PC-3 (cell line): Measurements from ENCODE around the gene SEMA5A. TPM values are rescaled to one million over a fixed set of nuclear protein-coding genes. Genes with fewer than 3 reads are reported as not detected.

Experiments
- ATAC-seq: fragments of 200-7000 bp; cut with Tn5 transposase; 2 replicates; pipeline ENCODE4 v1.9.1; 2020; ENCODE audit warnings: mild to moderate bottlenecking, moderate library complexity
- BruUV-seq: library from RNA; stranded (reverse); fragments of 400-500 nt; replicated peaks from 2 replicates; lab custom pipeline; 2021; lab: Mats Ljungman, UMichigan
- CTCF ChIA-PET: fragments of 300-600 bp; sonication (Branson Sonifier 250); formaldehyde crosslinking; loops from one replicate; lab custom pipeline; 2022; ENCODE audit warnings: antibody characterized with exemption; lab: Charles Lee
- POLR2A ChIA-PET: fragments of 300-600 bp; sonication (Branson Sonifier 250); formaldehyde crosslinking; loops from one replicate; lab custom pipeline; 2022; ENCODE audit warnings: antibody characterized with exemption; ENCODE audit not compliant: unreplicated experiment; lab: Charles Lee
- DNase-seq: peaks from one replicate; pipeline ENCODE4 v3.0.0-alpha.2; 2015
- H2AFZ ChIP-seq: fragments of 300-600 bp; sonication (generic); 2 replicates; pipeline ENCODE4 v1.6.0; 2016; ENCODE audit warnings: antibody characterized with exemption, low read length
- H3F3A ChIP-seq: fragments of 300-600 bp; sonication (generic); one replicate; pipeline ENCODE4 v1.6.0; 2017; ENCODE audit warnings: antibody characterized with exemption, low read length, control low read depth, mild to moderate bottlenecking; ENCODE audit not compliant: unreplicated experiment
- H3K27ac ChIP-seq: fragments of 300-600 bp; sonication (generic); 2 replicates; pipeline ENCODE4 v1.5.1; 2016; ENCODE audit warnings: mild to moderate bottlenecking, low read length
- H3K27me3 ChIP-seq: fragments of 300-600 bp; sonication (generic); 2 replicates; pipeline ENCODE4 v1.6.1; 2016; ENCODE audit warnings: low read length, mixed read lengths
- H3K36me3 ChIP-seq: fragments of 300-600 bp; sonication (generic); 2 replicates; pipeline ENCODE4 v1.6.1; 2016; ENCODE audit warnings: low read depth, mixed run types, low read length, mixed read lengths
- H3K4me1 ChIP-seq: fragments of 300-600 bp; sonication (generic); 2 replicates; pipeline ENCODE4 v1.5.1; 2016; ENCODE audit warnings: low read length; ENCODE audit not compliant: insufficient read depth
- H3K4me2 ChIP-seq: fragments of 300-600 bp; sonication (generic); 2 replicates; pipeline ENCODE4 v1.6.0; 2016; ENCODE audit warnings: low read length
- H3K4me3 ChIP-seq: fragments of 300-600 bp; sonication (generic); 2 replicates; pipeline ENCODE4 v1.5.1; 2016; ENCODE audit warnings: mild to moderate bottlenecking, low read length, mixed read lengths
- H3K79me2 ChIP-seq: fragments of 300-600 bp; sonication (generic); 2 replicates; pipeline ENCODE4 v1.6.1; 2017; ENCODE audit warnings: low read length, mixed read lengths
- H3K9ac ChIP-seq: fragments of 300-600 bp; sonication (generic); 2 replicates; pipeline ENCODE4 v1.6.0; 2016; ENCODE audit warnings: mild to moderate bottlenecking, low read length
- H3K9me2 ChIP-seq: fragments of 300-600 bp; sonication (generic); replicated peaks from 2 replicates; pipeline ENCODE4 v1.6.1; 2016; ENCODE audit warnings: mixed run types, low read length, mixed read lengths
- H3K9me3 ChIP-seq: fragments of 300-600 bp; sonication (generic); 2 replicates; pipeline ENCODE4 v1.6.1; 2016; ENCODE audit warnings: low read length, mixed read lengths
- H4K20me1 ChIP-seq: fragments of 300-600 bp; sonication (generic); 2 replicates; pipeline ENCODE4 v1.6.1; 2016; ENCODE audit warnings: low read length, mixed read lengths
- CTCF ChIP-seq: fragments of 300-600 bp; sonication (generic); conservative IDR thresholded peaks from 2 replicates; pipeline ENCODE4 v1.5.1; 2017; ENCODE audit warnings: antibody characterized with exemption, low read depth, mild to moderate bottlenecking, low read length
- EZH2 ChIP-seq: fragments of 300-600 bp; sonication (generic); IDR thresholded peaks from one replicate; pipeline ENCODE4 v1.6.1; 2017; ENCODE audit warnings: antibody characterized with exemption, mild to moderate bottlenecking, low read length; ENCODE audit not compliant: unreplicated experiment
- EZH2phosphoT487 ChIP-seq: fragments of 300-600 bp; sonication (generic); IDR thresholded peaks from 2 replicates; pipeline ENCODE4 v1.6.1; 2018; ENCODE audit warnings: mild to moderate bottlenecking, antibody characterized with exemption, low read length, borderline replicate concordance
- intact Hi-C: fragments of 100-400 bp; cut with micrococcal nuclease; formaldehyde crosslinking; loops from 2 replicates; pipeline ENCODE4 v1.9.0; 2023
- total RNA-seq: library from RNA; depleted of rRNA; stranded (reverse); fragments of >200 nt; gene quantifications from 2 replicates; pipeline ENCODE4 v1.2.3, GENCODE V29; 2014

SEMA5A gene
- total RNA-seq, 1 experiment from 2014 or later, result 4.4 TPM

- Histone ChIP-seq H3F3A (no peaks in the 10 kb centered on the region), H3K4me1 (no peaks in the 10 kb centered on the region), H3K27ac (no peak overlapping the region), H3K27me3 (no peaks in the 10 kb centered on the region), H3K9me3 (no peaks in the 10 kb centered on the region), H2AFZ (no peak overlapping the region), H3K79me2 (no peaks in the 10 kb centered on the region), H4K20me1 (no peaks in the 10 kb centered on the region), H3K9ac (no peak overlapping the region), H3K4me3 (no peak overlapping the region), H3K4me2 (no peak overlapping the region), H3K36me3 (no peaks in the 10 kb centered on the region), H3K9me2 (no peaks in the 10 kb centered on the region)
- intact Hi-C loops, result loop anchor here (10.0 kb wide), 3 partner anchors 335 to 685 kb away; no protein-coding TSS in a partner anchor
- no peak for DNase-seq
- ChIA-PET POLR2A (interaction anchor here (0.7 kb wide), 1 partner anchor 60 kb away, joined by 3 read pairs; no protein-coding TSS in a partner anchor), CTCF (no interaction called here)
- TF ChIP-seq EZH2 (no peak), CTCF (no peak), EZH2phosphoT487 (no peak)
- ATAC-seq, result no peak
- no TSS peak for BruUV-seq
Measured at GRCh38 chr5:9549941-9550340, 4.1 kb upstream of the SEMA5A start.

GRCh38 chr5:9547122-9547947 lies 1.5 kb upstream of the SEMA5A start:
- H3K27me3 ChIP-seq, result no peaks in the 10 kb centered on the region
- ChIA-PET POLR2A (interaction anchor here (0.7 kb wide), 1 partner anchor 1670 kb away, joined by 4 read pairs; no protein-coding TSS in a partner anchor), CTCF (interaction anchor here (0.6 kb wide), 1 partner anchor 173 kb away, joined by 3 read pairs; no protein-coding TSS in a partner anchor)
- no peaks in the 10 kb centered on the region for H3K79me2 ChIP-seq
- no peaks in the 10 kb centered on the region for H3F3A ChIP-seq
- intact Hi-C loops, result loop anchor here (10.0 kb wide), 3 partner anchors 333 to 687 kb away; no protein-coding TSS in a partner anchor
- DNase-seq (no peak), ATAC-seq (no peak)
- TF ChIP-seq CTCF, result no peak
- TF ChIP-seq EZH2, result no peak
- TF ChIP-seq EZH2phosphoT487, result no peak
- H3K9ac ChIP-seq, result no peak overlapping the region
- BruUV-seq, result no TSS peak
- peaks cover 9% of the 10 kb centered on the region; the same call in 1 of the 2 replicates for H3K4me1 ChIP-seq
- H3K36me3 ChIP-seq, result no peaks in the 10 kb centered on the region
- peak overlapping the region; percentile 72; the same call in 1 of the 2 replicates for H3K4me3 ChIP-seq
- H3K4me2 ChIP-seq, result peak overlapping the region; percentile 86
- no peak overlapping the region for H2AFZ ChIP-seq
- no peaks in the 10 kb centered on the region for H4K20me1 ChIP-seq
- H3K27ac ChIP-seq, result no peak overlapping the region
- H3K9me3 ChIP-seq, result no peaks in the 10 kb centered on the region
- H3K9me2 ChIP-seq, result no peaks in the 10 kb centered on the region
